WTC11 (cell line): Measurements from ENCODE around the gene FGF11.

ENCODE experiments used
- ARID4B ChIP-seq: sonication (generic); formaldehyde crosslinking; IDR thresholded peaks from 2 replicates; pipeline ENCODE4 v1.8.0; 2023; ENCODE audit warnings: missing genetic modification reagents, mild to moderate bottlenecking, borderline replicate concordance
- ATF1 ChIP-seq: sonication (generic); formaldehyde crosslinking; IDR thresholded peaks from 2 replicates; pipeline ENCODE4 v1.8.1; 2023; ENCODE audit warnings: mild to moderate bottlenecking, moderate library complexity, missing genetic modification reagents
- FOXK1 ChIP-seq: sonication (generic); formaldehyde crosslinking; IDR thresholded peaks from 2 replicates; pipeline ENCODE4 v1.8.0; 2022; ENCODE audit warnings: mild to moderate bottlenecking, moderate library complexity, missing genetic modification reagents
- JUN ChIP-seq: sonication (generic); formaldehyde crosslinking; IDR thresholded peaks from 2 replicates; pipeline ENCODE4 v1.8.0; 2023; ENCODE audit warnings: mild to moderate bottlenecking, missing genetic modification reagents
- RELA ChIP-seq: sonication (generic); formaldehyde crosslinking; IDR thresholded peaks from 2 replicates; pipeline ENCODE4 v1.8.1; 2022; ENCODE audit warnings: missing genetic modification reagents, mild to moderate bottlenecking, borderline replicate concordance
- USF1 ChIP-seq: sonication (generic); formaldehyde crosslinking; IDR thresholded peaks from 2 replicates; pipeline ENCODE4 v1.8.0; 2022; ENCODE audit warnings: mild to moderate bottlenecking, missing genetic modification reagents
- ZNF232 ChIP-seq: sonication (generic); formaldehyde crosslinking; IDR thresholded peaks from 2 replicates; pipeline ENCODE4 v1.8.0; 2022; ENCODE audit warnings: mild to moderate bottlenecking, missing genetic modification reagents
- TF ChIP-seq, protein P1 (sequence below): fragments of 200-600 bp; IDR thresholded peaks from 2 replicates; pipeline ENCODE4 v1.8.0; 2022; ENCODE audit warnings: antibody characterized with exemption
- TF ChIP-seq, protein P2 (sequence below): sonication (generic); formaldehyde crosslinking; IDR thresholded peaks from 2 replicates; pipeline ENCODE4 v1.8.0; 2022; ENCODE audit warnings: mild to moderate bottlenecking, missing genetic modification reagents
- TF ChIP-seq, protein P3 (sequence below): sonication (generic); formaldehyde crosslinking; IDR thresholded peaks from 2 replicates; pipeline ENCODE4 v1.8.1; 2022; ENCODE audit warnings: mild to moderate bottlenecking, missing genetic modification reagents, moderate library complexity, borderline replicate concordance

DNA sequence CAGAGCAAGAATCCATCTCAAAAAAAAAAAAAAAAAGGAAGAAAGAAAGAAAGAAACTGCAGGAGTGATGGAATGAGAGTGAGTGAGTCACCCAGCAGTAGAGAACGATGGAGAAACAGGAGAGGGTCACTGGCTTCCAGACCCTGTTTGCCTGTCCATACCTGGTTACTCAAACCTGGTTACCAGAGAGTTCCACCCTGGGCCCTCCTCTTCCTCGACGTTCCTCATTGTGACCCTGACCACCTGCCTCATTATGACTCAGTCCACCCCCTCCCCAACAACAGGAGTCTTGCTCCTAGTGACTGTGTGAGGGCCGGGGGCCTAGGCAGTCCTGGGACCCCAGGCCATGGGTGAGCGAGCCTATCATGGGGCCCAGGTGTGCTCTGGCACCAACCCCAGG is 10.8 kb upstream of the FGF11 start, which contains the start of gene SPEM3:
- TF ChIP-seq, protein P1, sequence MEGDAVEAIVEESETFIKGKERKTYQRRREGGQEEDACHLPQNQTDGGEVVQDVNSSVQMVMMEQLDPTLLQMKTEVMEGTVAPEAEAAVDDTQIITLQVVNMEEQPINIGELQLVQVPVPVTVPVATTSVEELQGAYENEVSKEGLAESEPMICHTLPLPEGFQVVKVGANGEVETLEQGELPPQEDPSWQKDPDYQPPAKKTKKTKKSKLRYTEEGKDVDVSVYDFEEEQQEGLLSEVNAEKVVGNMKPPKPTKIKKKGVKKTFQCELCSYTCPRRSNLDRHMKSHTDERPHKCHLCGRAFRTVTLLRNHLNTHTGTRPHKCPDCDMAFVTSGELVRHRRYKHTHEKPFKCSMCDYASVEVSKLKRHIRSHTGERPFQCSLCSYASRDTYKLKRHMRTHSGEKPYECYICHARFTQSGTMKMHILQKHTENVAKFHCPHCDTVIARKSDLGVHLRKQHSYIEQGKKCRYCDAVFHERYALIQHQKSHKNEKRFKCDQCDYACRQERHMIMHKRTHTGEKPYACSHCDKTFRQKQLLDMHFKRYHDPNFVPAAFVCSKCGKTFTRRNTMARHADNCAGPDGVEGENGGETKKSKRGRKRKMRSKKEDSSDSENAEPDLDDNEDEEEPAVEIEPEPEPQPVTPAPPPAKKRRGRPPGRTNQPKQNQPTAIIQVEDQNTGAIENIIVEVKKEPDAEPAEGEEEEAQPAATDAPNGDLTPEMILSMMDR: no peak
- no peak for TF ChIP-seq RELA (CRISPR knock-in tag)
- TF ChIP-seq, protein P2, sequence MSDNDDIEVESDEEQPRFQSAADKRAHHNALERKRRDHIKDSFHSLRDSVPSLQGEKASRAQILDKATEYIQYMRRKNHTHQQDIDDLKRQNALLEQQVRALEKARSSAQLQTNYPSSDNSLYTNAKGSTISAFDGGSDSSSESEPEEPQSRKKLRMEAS (CRISPR knock-in tag): no peak
- TF ChIP-seq ATF1 (CRISPR knock-in tag): no peak
- TF ChIP-seq ZNF232: no peak
- no peak for TF ChIP-seq USF1 (CRISPR knock-in tag)
- no peak for TF ChIP-seq FOXK1 (CRISPR knock-in tag)
- no peak for TF ChIP-seq ARID4B (CRISPR knock-in tag)
- TF ChIP-seq, protein P3, sequence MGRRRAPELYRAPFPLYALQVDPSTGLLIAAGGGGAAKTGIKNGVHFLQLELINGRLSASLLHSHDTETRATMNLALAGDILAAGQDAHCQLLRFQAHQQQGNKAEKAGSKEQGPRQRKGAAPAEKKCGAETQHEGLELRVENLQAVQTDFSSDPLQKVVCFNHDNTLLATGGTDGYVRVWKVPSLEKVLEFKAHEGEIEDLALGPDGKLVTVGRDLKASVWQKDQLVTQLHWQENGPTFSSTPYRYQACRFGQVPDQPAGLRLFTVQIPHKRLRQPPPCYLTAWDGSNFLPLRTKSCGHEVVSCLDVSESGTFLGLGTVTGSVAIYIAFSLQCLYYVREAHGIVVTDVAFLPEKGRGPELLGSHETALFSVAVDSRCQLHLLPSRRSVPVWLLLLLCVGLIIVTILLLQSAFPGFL: no peak
- no peak for TF ChIP-seq JUN (CRISPR knock-in tag)
